Measurements from ENCODE around the gene LINGO3. TPM values are rescaled to one million over a fixed set of nuclear protein-coding genes. Genes with fewer than 3 reads are reported as not detected.

LINGO3 gene
- total and polyA plus RNA-seq, 12 donors = 0.11 TPM; not detected in 11

GRCh38 chr19:2303211-2303798 lies 4.6 kb downstream of the LINGO3 start:
- Histone ChIP-seq H3K4me3 (no peak overlapping the region), H3K36me3 (replicated peaks in 1 of 2) (no peaks in the 10 kb centered on the region), H3K27me3 (peaks cover 27% of the 10 kb centered on the region), H3K27ac (no peak overlapping the region), H3K9me3 (replicated peaks in 1 of 3) (no peaks in the 10 kb centered on the region), H3K4me1 (replicated peaks in 1 of 2) (peaks cover 0 to 7% of the 10 kb centered on the region in 2 donors)
- no peak for TF ChIP-seq CTCF (IDR thresholded peaks at IDR 0.05)
- TF ChIP-seq POLR2A (IDR thresholded peaks at IDR 0.05) = no peak
- 71 to 79% (median 73%) methylated on average over 23 to 26 of the region's 26 CpGs for WGBS, 4 donors
- no peak for DNase-seq
- intact Hi-C loops (cut with DNase I) = no loop called here

GRCh38 chr19:2302319-2303210 lies 5.4 kb downstream of the LINGO3 start:
- no peak overlapping the region for H3K4me3 ChIP-seq
- no peak for TF ChIP-seq POLR2A (IDR thresholded peaks at IDR 0.05)
- no peak for TF ChIP-seq CTCF (IDR thresholded peaks at IDR 0.05)
- peak in 6 of 7 donors; percentile 56 to 80 (median 66) for DNase-seq
- no peak overlapping the region for H3K27ac ChIP-seq
- intact Hi-C loops (cut with DNase I) = no loop called here
- H3K36me3 ChIP-seq (replicated peaks in 1 of 2) = no peaks in the 10 kb centered on the region
- no peaks in the 10 kb centered on the region for H3K9me3 ChIP-seq (replicated peaks in 1 of 3)
- 20 to 45% (median 29%) methylated on average over 13 to 62 of the region's 62 CpGs for WGBS, 4 donors
- H3K27me3 ChIP-seq = peaks cover 24% of the 10 kb centered on the region
- H3K4me1 ChIP-seq (replicated peaks in 1 of 2) = peaks cover 0 to 7% of the 10 kb centered on the region in 2 donors

- intact Hi-C loops (cut with DNase I) = no loop called here
- Histone ChIP-seq H3K36me3 (replicated peaks in 1 of 2) (no peaks in the 10 kb centered on the region), H3K4me1 (replicated peaks in 1 of 2) (peaks cover 0 to 7% of the 10 kb centered on the region in 2 donors), H3K27ac (no peak overlapping the region), H3K27me3 (peaks cover 16% of the 10 kb centered on the region), H3K9me3 (replicated peaks in 1 of 3) (no peaks in the 10 kb centered on the region), H3K4me3 (no peak overlapping the region)
- no peak for DNase-seq
- WGBS, 4 donors = 68 to 82% (median 73%) methylated on average over 12 to 17 of the region's 17 CpGs
- TF ChIP-seq CTCF (IDR thresholded peaks at IDR 0.05) (no peak), POLR2A (IDR thresholded peaks at IDR 0.05) (no peak)
Observed at GRCh38 chr19:2300533-2300932, 7.4 kb downstream of the LINGO3 start.

GRCh38 chr19:2296141-2296540 lies 11.8 kb downstream of the LINGO3 start:
- Histone ChIP-seq H3K9me3 (replicated peaks in 1 of 3) (no peaks in the 10 kb centered on the region), H3K27me3 (peaks cover 14% of the 10 kb centered on the region), H3K36me3 (replicated peaks in 1 of 2) (no peaks in the 10 kb centered on the region), H3K27ac (no peak overlapping the region), H3K4me1 (replicated peaks in 1 of 2) (peaks cover 0 to 10% of the 10 kb centered on the region in 2 donors), H3K4me3 (no peak overlapping the region)
- intact Hi-C loops (cut with DNase I) = no loop called here
- WGBS, 4 donors = 77 to 89% (median 84%) methylated on average over 16 of the region's 16 CpGs
- DNase-seq = no peak
- TF ChIP-seq CTCF (IDR thresholded peaks at IDR 0.05) = no peak
- TF ChIP-seq POLR2A (IDR thresholded peaks at IDR 0.05) = no peak
